A549 (cell line): ENCODE data around the gene RBFA. TPM values are rescaled to one million over a fixed set of nuclear protein-coding genes. Genes with fewer than 3 reads are reported as not detected.
A peak's percentile ranks its signal among the peaks of the same experiment; 100 is the strongest.
"Not testable (repeated sequence)": the region's sequence is repeated elsewhere in the genome, so short reads cannot be mapped to it uniquely, and the experiment has no call there.

ENCODE experiments used
- ATAC-seq, 2 experiments: fragments of 200-7000 bp in 1 of 2; fragments of >200 bp in 1 of 2; cut with Nextera tagmentation in 1 of 2; cut with Tn5 transposase in 1 of 2; 3 replicates each; pipeline versions ENCODE4 v1.8.0 to v1.9.1; 2018 to 2020; ENCODE audit warnings: mild to moderate bottlenecking in 1 of 2, moderate library complexity in 1 of 2
- CTCF ChIA-PET: fragments of 300-600 bp; sonication (Branson Sonifier 250); formaldehyde crosslinking; extraction: SDS; loops from one replicate; lab custom pipeline; 2021; ENCODE audit warnings: antibody characterized with exemption, inconsistent platforms; lab: Yijun Ruan, JAX
- POLR2A ChIA-PET: fragments of 350-600 bp; formaldehyde crosslinking; extraction: SDS; loops from one replicate; lab custom pipeline; 2021; ENCODE audit warnings: antibody characterized with exemption, inconsistent platforms; lab: Yijun Ruan, JAX
- DNase-seq, 2 experiments: peaks; one replicate each; pipeline versions ENCODE4 v3.0.0 to v3.0.0-alpha.2; 2011 to 2016; ENCODE audit warnings: low read depth in 1 of 2, low spot score in 1 of 2
- FAIRE-seq: peaks from 2 replicates; lab custom pipeline; 2011; peaks lifted over from hg19 to GRCh38; lab: Jason Lieb, UNC
- H3K27ac ChIP-seq, 2 experiments: fragments of >200 bp; sonication (Bioruptor Twin); formaldehyde crosslinking; 3 replicates each; pipeline ENCODE4 v1.5.1; 2016 to 2017
- H3K4me1 ChIP-seq: fragments of >200 bp; sonication (Bioruptor Twin); formaldehyde crosslinking; 3 replicates; pipeline ENCODE4 v1.6.1; 2016
- H3K4me2 ChIP-seq: fragments of >200 bp; sonication (Bioruptor Twin); formaldehyde crosslinking; 3 replicates; pipeline ENCODE4 v1.6.1; 2016
- H3K4me3 ChIP-seq: fragments of >200 bp; sonication (Bioruptor Twin); formaldehyde crosslinking; 3 replicates; pipeline ENCODE4 v1.5.1; 2016
- H3K9me3 ChIP-seq: fragments of >200 bp; sonication (Bioruptor Twin); formaldehyde crosslinking; 3 replicates; pipeline ENCODE4 v1.6.1; 2016
- BHLHE40 ChIP-seq: IDR thresholded peaks from 2 replicates; pipeline ENCODE4 v1.6.1; 2012; ENCODE audit warnings: low read depth, low read length, inconsistent platforms
- CBX2 ChIP-seq: fragments of 200-600 bp; sonication (generic); IDR thresholded peaks from 2 replicates; pipeline ENCODE4 v1.6.1; 2016; ENCODE audit warnings: low read depth, mild to moderate bottlenecking, borderline replicate concordance
- CBX8 ChIP-seq: fragments of 200-600 bp; sonication (generic); IDR thresholded peaks from 2 replicates; pipeline ENCODE4 v1.6.1; 2016
- CHD2 ChIP-seq: fragments of 150-350 bp; IDR thresholded peaks from 2 replicates; pipeline ENCODE4 v1.6.1; 2014; ENCODE audit warnings: low read length; ENCODE audit not compliant: partially characterized antibody
- EP300 ChIP-seq, 2 experiments: fragments of >200 bp; sonication (Bioruptor Twin); formaldehyde crosslinking; IDR thresholded peaks; 2 replicates in 1 of 2; 3 replicates in 1 of 2; pipeline ENCODE4 v1.6.1; 2016 to 2017
- ESRRA ChIP-seq: fragments of 150-350 bp; IDR thresholded peaks from 2 replicates; pipeline ENCODE4 v1.6.1; 2014; ENCODE audit warnings: mild to moderate bottlenecking, low read length, borderline replicate concordance
- GATA3 ChIP-seq: IDR thresholded peaks from 2 replicates; pipeline ENCODE4 v1.6.1; 2012; ENCODE audit warnings: borderline replicate concordance
- HDAC2 ChIP-seq: fragments of 200-600 bp; sonication (generic); IDR thresholded peaks from 2 replicates; pipeline ENCODE4 v1.6.1; 2016
- HOXA7 ChIP-seq: fragments of 250-450 bp; sonication (Bioruptor Pico); IDR thresholded peaks from 2 replicates; pipeline ENCODE4 v1.5.0; 2020; ENCODE audit warnings: mild to moderate bottlenecking, moderate library complexity
- HOXB13 ChIP-seq: fragments of 250-450 bp; sonication (Bioruptor Pico); IDR thresholded peaks from 2 replicates; pipeline ENCODE4 v1.5.0; 2020; ENCODE audit warnings: low read depth, mild to moderate bottlenecking, moderate library complexity
- KDM1A ChIP-seq: fragments of 200-600 bp; sonication (generic); IDR thresholded peaks from 2 replicates; pipeline ENCODE4 v1.6.1; 2016; ENCODE audit warnings: low read depth, mild to moderate bottlenecking
- NPAS2 ChIP-seq: fragments of 250-450 bp; sonication (Bioruptor Pico); IDR thresholded peaks from 2 replicates; pipeline ENCODE4 v1.8.0; 2022; ENCODE audit warnings: mild to moderate bottlenecking, moderate library complexity, borderline replicate concordance
- POLR2A ChIP-seq: IDR thresholded peaks from 2 replicates; pipeline ENCODE4 v1.6.1; 2012; ENCODE audit warnings: mild to moderate bottlenecking, low read length
- RAD21 ChIP-seq, 2 experiments: fragments of >200 bp in 1 of 2; sonication (Bioruptor Twin) in 1 of 2; formaldehyde crosslinking in 1 of 2; IDR thresholded peaks in 1 of 2; conservative IDR thresholded peaks in 1 of 2; 2 replicates in 1 of 2; 3 replicates in 1 of 2; pipeline ENCODE4 v1.6.1; 2012 to 2018; ENCODE audit warnings: inconsistent platforms in 1 of 2
- RNF2 ChIP-seq: fragments of 200-600 bp; sonication (generic); IDR thresholded peaks from 2 replicates; pipeline ENCODE4 v1.6.1; 2016; ENCODE audit warnings: low read depth, mild to moderate bottlenecking, antibody characterized with exemption, moderate library complexity, borderline replicate concordance
- TFCP2L1 ChIP-seq: fragments of 250-450 bp; sonication (Bioruptor Pico); IDR thresholded peaks from 2 replicates; pipeline ENCODE4 v1.5.0; 2021; ENCODE audit warnings: mild to moderate bottlenecking
- ZC3H11A ChIP-seq: fragments of 450-650 bp; IDR thresholded peaks from 2 replicates; pipeline ENCODE4 v1.6.1; 2014; ENCODE audit warnings: antibody characterized with exemption, mild to moderate bottlenecking
- ZNF302 ChIP-seq: fragments of 250-450 bp; sonication (Bioruptor Pico); IDR thresholded peaks from 2 replicates; pipeline ENCODE4 v1.9.0; 2021; ENCODE audit warnings: inconsistent platforms, mild to moderate bottlenecking, moderate library complexity
- ZSCAN20 ChIP-seq: fragments of 250-450 bp; sonication (Bioruptor Pico); IDR thresholded peaks from 2 replicates; pipeline ENCODE4 v1.8.0; 2022; ENCODE audit warnings: mild to moderate bottlenecking, moderate library complexity
- WGBS: methylation state at CpG from one replicate; pipeline ENCODE4 v1.1.6; 2017; ENCODE audit errors: missing lambda C conversion rate; 5-methylcytosine and 5-hydroxymethylcytosine counted together
- polyA plus RNA-seq, 4 experiments: library from polyadenylated mRNA; depleted of rRNA in 3 of 4; stranded (reverse); fragments of >200 nt; fragmentation: RNase III in 1 of 4; extraction: RNeasy Plus Mini Kit Qiagen cat#74134 plus additional on column Dnase treatment in 1 of 4; gene quantifications; 2 replicates in 3 of 4; 3 replicates in 1 of 4; pipeline ENCODE4 v1.2.3, GENCODE V29; 2011 to 2017
- TF ChIP-seq, protein P1 (sequence below): fragments of >200 bp; sonication (Bioruptor Twin); formaldehyde crosslinking; IDR thresholded peaks from 3 replicates; pipeline ENCODE4 v1.5.1; 2016
- TF ChIP-seq, protein P2 (sequence below): IDR thresholded peaks from 2 replicates; pipeline ENCODE4 v1.6.1; 2012
- TF ChIP-seq, protein P3 (sequence below): fragments of 250-450 bp; sonication (Bioruptor Pico); IDR thresholded peaks from 2 replicates; pipeline ENCODE4 v1.5.0; 2020; ENCODE audit warnings: low read depth, mild to moderate bottlenecking, moderate library complexity
- TF ChIP-seq, protein P4 (sequence below): fragments of 250-450 bp; sonication (Bioruptor Pico); IDR thresholded peaks from 2 replicates; pipeline ENCODE4 v1.5.0; 2021; ENCODE audit warnings: mild to moderate bottlenecking, moderate library complexity, borderline replicate concordance
- TF ChIP-seq, protein P5 (sequence below): fragments of >200 bp; sonication (Bioruptor Twin); formaldehyde crosslinking; IDR thresholded peaks from 3 replicates; pipeline ENCODE4 v1.6.1; 2016
- TF ChIP-seq, protein P6 (sequence below): fragments of 450-650 bp; IDR thresholded peaks from 2 replicates; pipeline ENCODE4 v1.6.1; 2014; ENCODE audit warnings: antibody characterized with exemption

The RBFA gene
- polyA plus RNA-seq, 2 of the 4 experiments (the other 2 are of a cell fraction): 34.4 to 43.6 TPM

DNA sequence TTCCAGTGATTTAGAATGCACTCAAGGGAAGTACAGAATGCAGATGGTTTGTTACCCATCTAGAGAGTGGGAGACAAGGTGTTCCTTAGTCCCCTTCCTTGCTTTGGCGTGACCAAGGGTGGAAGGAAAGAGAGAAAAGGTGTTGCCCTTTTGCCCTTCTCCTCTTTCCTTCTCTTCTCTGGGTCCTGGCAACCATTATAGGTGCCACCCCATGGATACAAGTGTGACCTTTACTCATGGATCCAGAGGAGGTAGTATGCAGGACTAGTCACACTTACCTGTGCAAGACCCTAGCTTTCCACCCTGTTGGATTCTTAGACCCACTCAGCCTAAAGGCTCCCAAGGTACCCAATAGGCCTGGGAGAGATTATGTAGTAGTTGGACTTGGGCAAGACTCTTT is 11.6 kb upstream of the RBFA start:
- ATAC-seq (no peak), FAIRE-seq (no peak), DNase-seq (peak in 1 of 2 experiments; percentile 9)
- H3K9me3 ChIP-seq: peaks cover 12% of the 10 kb centered on the region
- CTCF ChIA-PET: interaction anchor here (1.7 kb wide), 1 partner anchor 9 kb away, joined by 5 read pairs; no protein-coding TSS in a partner anchor
- no peak overlapping the region for H3K4me3 ChIP-seq
- H3K27ac ChIP-seq: no peak overlapping the region
- no peak overlapping the region for H3K4me2 ChIP-seq
- no peak for TF ChIP-seq CBX8
- TF ChIP-seq, all 56 proteins: peak for 0
- 0% methylated on average over 1 of the region's 1 CpG for WGBS
- no peaks in the 10 kb centered on the region for H3K4me1 ChIP-seq
- POLR2A ChIA-PET: no interaction called here

DNA sequence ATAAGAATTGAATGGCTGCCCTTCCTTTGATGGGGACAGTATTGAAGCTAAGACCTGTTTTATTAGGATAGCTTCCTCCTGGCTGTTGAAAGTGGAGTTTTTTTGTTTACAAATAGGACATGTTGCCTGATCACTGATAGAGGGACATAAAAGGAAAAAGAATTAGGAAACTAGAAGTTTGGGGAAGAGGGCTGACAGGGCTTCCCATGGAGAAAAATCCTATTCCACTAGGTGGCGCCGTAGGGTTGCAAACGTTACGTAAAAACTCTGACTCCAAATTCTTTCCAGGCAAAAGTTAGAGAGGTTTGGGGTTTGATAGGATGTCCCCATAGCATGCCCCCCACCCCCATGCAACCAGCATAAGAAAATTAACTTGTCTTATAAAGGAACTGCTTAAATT is 11.1 kb upstream of the RBFA start:
- Histone ChIP-seq H3K4me1 (no peaks in the 10 kb centered on the region), H3K9me3 (peaks cover 12% of the 10 kb centered on the region), H3K4me3 (no peak overlapping the region), H3K4me2 (no peak overlapping the region), H3K27ac (no peak overlapping the region)
- POLR2A ChIA-PET: no interaction called here
- ATAC-seq (no peak), DNase-seq (peak in 1 of 2 experiments; percentile 49), FAIRE-seq (no peak)
- WGBS: 28% methylated on average over 4 of the region's 4 CpGs
- TF ChIP-seq, protein P1, sequence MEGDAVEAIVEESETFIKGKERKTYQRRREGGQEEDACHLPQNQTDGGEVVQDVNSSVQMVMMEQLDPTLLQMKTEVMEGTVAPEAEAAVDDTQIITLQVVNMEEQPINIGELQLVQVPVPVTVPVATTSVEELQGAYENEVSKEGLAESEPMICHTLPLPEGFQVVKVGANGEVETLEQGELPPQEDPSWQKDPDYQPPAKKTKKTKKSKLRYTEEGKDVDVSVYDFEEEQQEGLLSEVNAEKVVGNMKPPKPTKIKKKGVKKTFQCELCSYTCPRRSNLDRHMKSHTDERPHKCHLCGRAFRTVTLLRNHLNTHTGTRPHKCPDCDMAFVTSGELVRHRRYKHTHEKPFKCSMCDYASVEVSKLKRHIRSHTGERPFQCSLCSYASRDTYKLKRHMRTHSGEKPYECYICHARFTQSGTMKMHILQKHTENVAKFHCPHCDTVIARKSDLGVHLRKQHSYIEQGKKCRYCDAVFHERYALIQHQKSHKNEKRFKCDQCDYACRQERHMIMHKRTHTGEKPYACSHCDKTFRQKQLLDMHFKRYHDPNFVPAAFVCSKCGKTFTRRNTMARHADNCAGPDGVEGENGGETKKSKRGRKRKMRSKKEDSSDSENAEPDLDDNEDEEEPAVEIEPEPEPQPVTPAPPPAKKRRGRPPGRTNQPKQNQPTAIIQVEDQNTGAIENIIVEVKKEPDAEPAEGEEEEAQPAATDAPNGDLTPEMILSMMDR: peak; percentile 46
- peak; percentile 45 to 53 for TF ChIP-seq RAD21 (conservative IDR thresholded peaks at IDR 0.05 in 1 of 2, IDR thresholded peaks at IDR 0.05 in 1 of 2)
- TF ChIP-seq HDAC2: no peak
- TF ChIP-seq, protein P2, sequence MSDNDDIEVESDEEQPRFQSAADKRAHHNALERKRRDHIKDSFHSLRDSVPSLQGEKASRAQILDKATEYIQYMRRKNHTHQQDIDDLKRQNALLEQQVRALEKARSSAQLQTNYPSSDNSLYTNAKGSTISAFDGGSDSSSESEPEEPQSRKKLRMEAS: no peak
- no peak for TF ChIP-seq CHD2
- TF ChIP-seq HOXB13 (CRISPR knock-in tag): no peak
- TF ChIP-seq BHLHE40: no peak
- no peak for TF ChIP-seq HOXA7 (CRISPR knock-in tag)
- CTCF ChIA-PET: interaction anchor here (1.7 kb wide), 1 partner anchor 8 kb away, joined by 5 read pairs; no protein-coding TSS in a partner anchor

DNA sequence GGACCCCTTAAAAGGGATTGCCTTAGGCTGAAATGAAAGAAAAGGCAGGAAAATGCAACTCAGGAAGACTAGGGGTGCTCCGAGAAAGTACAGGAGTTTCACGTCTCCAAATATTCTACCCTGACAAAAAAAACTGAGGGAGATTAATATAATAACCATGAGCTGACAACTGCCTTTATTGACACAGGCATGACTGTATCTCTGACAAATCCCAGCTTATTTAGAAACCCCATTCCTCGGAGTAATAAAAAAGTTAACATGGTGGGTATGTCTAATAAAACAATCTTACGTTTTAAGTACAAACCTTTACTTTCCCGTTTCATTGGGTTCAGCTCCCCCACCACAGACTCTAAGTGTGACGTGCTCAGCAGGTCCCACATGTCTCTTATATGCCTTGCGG is 7.9 kb upstream of the RBFA start:
- H3K9me3 ChIP-seq: peaks cover 9% of the 10 kb centered on the region
- DNase-seq (no peak), ATAC-seq (no peak), FAIRE-seq (no peak)
- TF ChIP-seq CBX2: no peak
- no peak for TF ChIP-seq RAD21 (conservative IDR thresholded peaks at IDR 0.05 in 1 of 2, IDR thresholded peaks at IDR 0.05 in 1 of 2)
- TF ChIP-seq, protein P3, sequence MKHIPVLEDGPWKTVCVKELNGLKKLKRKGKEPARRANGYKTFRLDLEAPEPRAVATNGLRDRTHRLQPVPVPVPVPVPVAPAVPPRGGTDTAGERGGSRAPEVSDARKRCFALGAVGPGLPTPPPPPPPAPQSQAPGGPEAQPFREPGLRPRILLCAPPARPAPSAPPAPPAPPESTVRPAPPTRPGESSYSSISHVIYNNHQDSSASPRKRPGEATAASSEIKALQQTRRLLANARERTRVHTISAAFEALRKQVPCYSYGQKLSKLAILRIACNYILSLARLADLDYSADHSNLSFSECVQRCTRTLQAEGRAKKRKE: no peak
- TF ChIP-seq ZSCAN20 (CRISPR knock-in tag): no peak
- TF ChIP-seq, protein P4, sequence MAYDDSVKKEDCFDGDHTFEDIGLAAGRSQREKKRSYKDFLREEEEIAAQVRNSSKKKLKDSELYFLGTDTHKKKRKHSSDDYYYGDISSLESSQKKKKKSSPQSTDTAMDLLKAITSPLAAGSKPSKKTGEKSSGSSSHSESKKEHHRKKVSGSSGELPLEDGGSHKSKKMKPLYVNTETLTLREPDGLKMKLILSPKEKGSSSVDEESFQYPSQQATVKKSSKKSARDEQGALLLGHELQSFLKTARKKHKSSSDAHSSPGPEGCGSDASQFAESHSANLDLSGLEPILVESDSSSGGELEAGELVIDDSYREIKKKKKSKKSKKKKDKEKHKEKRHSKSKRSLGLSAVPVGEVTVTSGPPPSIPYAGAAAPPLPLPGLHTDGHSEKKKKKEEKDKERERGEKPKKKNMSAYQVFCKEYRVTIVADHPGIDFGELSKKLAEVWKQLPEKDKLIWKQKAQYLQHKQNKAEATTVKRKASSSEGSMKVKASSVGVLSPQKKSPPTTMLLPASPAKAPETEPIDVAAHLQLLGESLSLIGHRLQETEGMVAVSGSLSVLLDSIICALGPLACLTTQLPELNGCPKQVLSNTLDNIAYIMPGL (CRISPR knock-in tag): no peak
- TF ChIP-seq, protein P2: no peak
- TF ChIP-seq, protein P5, sequence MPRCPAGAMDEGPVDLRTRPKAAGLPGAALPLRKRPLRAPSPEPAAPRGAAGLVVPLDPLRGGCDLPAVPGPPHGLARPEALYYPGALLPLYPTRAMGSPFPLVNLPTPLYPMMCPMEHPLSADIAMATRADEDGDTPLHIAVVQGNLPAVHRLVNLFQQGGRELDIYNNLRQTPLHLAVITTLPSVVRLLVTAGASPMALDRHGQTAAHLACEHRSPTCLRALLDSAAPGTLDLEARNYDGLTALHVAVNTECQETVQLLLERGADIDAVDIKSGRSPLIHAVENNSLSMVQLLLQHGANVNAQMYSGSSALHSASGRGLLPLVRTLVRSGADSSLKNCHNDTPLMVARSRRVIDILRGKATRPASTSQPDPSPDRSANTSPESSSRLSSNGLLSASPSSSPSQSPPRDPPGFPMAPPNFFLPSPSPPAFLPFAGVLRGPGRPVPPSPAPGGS: no peak
- TF ChIP-seq, protein P6, sequence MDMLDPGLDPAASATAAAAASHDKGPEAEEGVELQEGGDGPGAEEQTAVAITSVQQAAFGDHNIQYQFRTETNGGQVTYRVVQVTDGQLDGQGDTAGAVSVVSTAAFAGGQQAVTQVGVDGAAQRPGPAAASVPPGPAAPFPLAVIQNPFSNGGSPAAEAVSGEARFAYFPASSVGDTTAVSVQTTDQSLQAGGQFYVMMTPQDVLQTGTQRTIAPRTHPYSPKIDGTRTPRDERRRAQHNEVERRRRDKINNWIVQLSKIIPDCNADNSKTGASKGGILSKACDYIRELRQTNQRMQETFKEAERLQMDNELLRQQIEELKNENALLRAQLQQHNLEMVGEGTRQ: no peak
- TF ChIP-seq ZNF302 (CRISPR knock-in tag): no peak
- TF ChIP-seq ESRRA: no peak
- TF ChIP-seq KDM1A: no peak
- no peak for TF ChIP-seq POLR2A
- TF ChIP-seq TFCP2L1 (CRISPR knock-in tag): no peak
- TF ChIP-seq BHLHE40: no peak
- TF ChIP-seq HOXA7 (CRISPR knock-in tag): no peak
- TF ChIP-seq GATA3: no peak
- TF ChIP-seq RNF2: no peak
- TF ChIP-seq NPAS2 (CRISPR knock-in tag): no peak
- no peak for TF ChIP-seq EP300 (IDR thresholded peaks at IDR 0.05)
- no peak for TF ChIP-seq ZC3H11A
- H3K4me3 ChIP-seq: no peak overlapping the region
- POLR2A ChIA-PET: no interaction called here
- H3K27ac ChIP-seq: no peak overlapping the region
- H3K4me1 ChIP-seq: no peaks in the 10 kb centered on the region
- CTCF ChIA-PET: no interaction called here
- 47% methylated on average over 7 of the region's 7 CpGs for whole genome bisulfite sequencing
- H3K4me2 ChIP-seq: no peak overlapping the region

DNA sequence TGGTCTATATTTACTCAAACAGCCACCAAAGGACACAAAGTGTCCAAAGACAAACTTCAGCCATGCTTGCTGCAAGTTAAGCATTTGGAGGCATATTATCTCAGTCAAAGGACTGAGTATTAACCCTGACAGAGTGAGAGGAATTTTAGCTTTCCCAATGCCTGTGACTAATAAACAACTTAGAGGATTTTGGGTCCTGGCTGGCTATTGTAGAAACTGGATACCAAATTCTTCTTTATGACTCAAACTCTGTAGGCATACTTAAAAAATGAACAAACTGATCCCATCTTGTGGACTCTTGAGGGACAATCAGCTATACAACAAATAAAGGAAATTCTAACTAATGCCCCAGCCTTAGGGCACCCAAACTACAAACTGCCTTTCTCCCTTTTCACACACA is 6.5 kb upstream of the RBFA start:
- CTCF ChIA-PET, POLR2A ChIA-PET, DNase-seq, H3K27ac ChIP-seq, H3K4me3 ChIP-seq, H3K9me3 ChIP-seq, FAIRE-seq, H3K4me1 ChIP-seq, H3K4me2 ChIP-seq, ATAC-seq: not testable (repeated sequence)
